IMR-90 (cell line): ENCODE results near the gene TM4SF18. TPM values are rescaled to one million over a fixed set of nuclear protein-coding genes. Genes with fewer than 3 reads are reported as not detected.

Source experiments
- ATAC-seq: fragments of 200-7000 bp; cut with Tn5 transposase; 2 replicates; pipeline ENCODE4 v1.9.1; 2020; ENCODE audit warnings: low read depth, mild to moderate bottlenecking, moderate library complexity
- BruUV-seq: library from RNA; stranded (reverse); fragments of 400-500 nt; replicated peaks from 2 replicates; lab custom pipeline; 2021; lab: Mats Ljungman, UMichigan
- CTCF ChIA-PET: fragments of 300-600 bp; formaldehyde crosslinking; extraction: SDS; loops from one replicate; lab custom pipeline; 2021; ENCODE audit warnings: antibody characterized with exemption; lab: Yijun Ruan, JAX
- POLR2A ChIA-PET: fragments of 300-600 bp; sonication (Branson Sonifier 250); formaldehyde crosslinking; loops from one replicate; lab custom pipeline; 2022; ENCODE audit warnings: antibody characterized with exemption; ENCODE audit not compliant: unreplicated experiment; lab: Charles Lee
- DNase-seq: peaks from one replicate; pipeline ENCODE4 v3.0.0; 2013
- H2AFZ ChIP-seq: replicated peaks from 2 replicates; pipeline ENCODE3; 2013; ENCODE audit warnings: low read length, mild to moderate bottlenecking; ENCODE audit not compliant: poor library complexity
- H2AK5ac ChIP-seq: 2 replicates; pipeline ENCODE4 v1.6.1; 2013; ENCODE audit warnings: low read depth, low read length, inconsistent platforms
- H2AK9ac ChIP-seq: replicated peaks from 2 replicates; pipeline ENCODE3; 2013; ENCODE audit warnings: mild to moderate bottlenecking, low read depth, low read length, moderate library complexity; ENCODE audit not compliant: poor library complexity
- H2BK120ac ChIP-seq: 2 replicates; pipeline ENCODE4 v1.6.1; 2013; ENCODE audit warnings: low read depth, low read length, inconsistent platforms
- H2BK15ac ChIP-seq: 3 replicates; pipeline ENCODE4 v1.6.1; 2013; ENCODE audit warnings: low read depth, low read length, inconsistent platforms
- H2BK20ac ChIP-seq: 2 replicates; pipeline ENCODE4 v1.6.1; 2013; ENCODE audit warnings: low read depth, mild to moderate bottlenecking, inconsistent platforms, low read length, moderate library complexity
- H2BK5ac ChIP-seq: 2 replicates; pipeline ENCODE4 v1.6.1; 2013; ENCODE audit warnings: mild to moderate bottlenecking, low read depth, low read length, inconsistent platforms; ENCODE audit not compliant: poor library complexity, severe bottlenecking
- H3K14ac ChIP-seq: replicated peaks from 2 replicates; pipeline ENCODE4 v1.6.1; 2013; ENCODE audit warnings: low read depth, low read length, inconsistent platforms
- H3K18ac ChIP-seq: 2 replicates; pipeline ENCODE4 v1.6.1; 2013; ENCODE audit warnings: low read depth, low read length, control low read depth
- H3K23ac ChIP-seq: 2 replicates; pipeline ENCODE4 v1.6.1; 2013; ENCODE audit warnings: low read depth, low read length, inconsistent platforms
- H3K27ac ChIP-seq: 2 replicates; pipeline ENCODE4 v1.5.1; 2013; ENCODE audit warnings: mild to moderate bottlenecking, control low read depth, low read length; ENCODE audit not compliant: insufficient read depth
- H3K27me3 ChIP-seq: 2 replicates; pipeline ENCODE4 v1.6.1; 2013; ENCODE audit warnings: low read length; ENCODE audit not compliant: control insufficient read depth, insufficient read depth
- H3K36me3 ChIP-seq: 2 replicates; pipeline ENCODE4 v1.6.1; 2013; ENCODE audit warnings: low read length, mixed read lengths; ENCODE audit not compliant: control insufficient read depth, insufficient read depth
- H3K4ac ChIP-seq: 2 replicates; pipeline ENCODE4 v1.6.1; 2013; ENCODE audit warnings: low read depth, low read length, inconsistent platforms
- H3K4me1 ChIP-seq: 2 replicates; pipeline ENCODE4 v1.6.1; 2013; ENCODE audit warnings: low read length, mixed read lengths; ENCODE audit not compliant: control insufficient read depth, insufficient read depth
- H3K4me2 ChIP-seq: 2 replicates; pipeline ENCODE4 v1.6.1; 2013; ENCODE audit warnings: low read depth, mild to moderate bottlenecking, control low read depth, low read length, moderate library complexity
- H3K4me3 ChIP-seq: 2 replicates; pipeline ENCODE4 v1.5.1; 2013; ENCODE audit warnings: low read depth, mild to moderate bottlenecking, control low read depth, low read length, moderate library complexity; ENCODE audit not compliant: insufficient read depth
- H3K56ac ChIP-seq: 2 replicates; pipeline ENCODE4 v1.6.1; 2013; ENCODE audit warnings: low read length, inconsistent platforms; ENCODE audit not compliant: insufficient read depth; ENCODE audit errors: extremely low read depth
- H3K79me1 ChIP-seq, 2 experiments: 2 replicates each; pipeline ENCODE4 v1.6.1; 2013; ENCODE audit warnings: low read length in 2 of 2, inconsistent platforms in 1 of 2, low read depth in 1 of 2
- H3K9ac ChIP-seq: 2 replicates; pipeline ENCODE4 v1.6.1; 2013; ENCODE audit warnings: low read depth, low read length, control low read depth
- H3K9me1 ChIP-seq: 2 replicates; pipeline ENCODE4 v1.6.1; 2013; ENCODE audit warnings: low read length, inconsistent platforms; ENCODE audit not compliant: insufficient read depth
- H3K9me3 ChIP-seq: 2 replicates; pipeline ENCODE4 v1.6.1; 2013; ENCODE audit warnings: low read length; ENCODE audit not compliant: control insufficient read depth, insufficient read depth
- H4K20me1 ChIP-seq: 2 replicates; pipeline ENCODE4 v1.6.1; 2013; ENCODE audit warnings: low read length, inconsistent platforms; ENCODE audit not compliant: insufficient read depth
- H4K5ac ChIP-seq: 2 replicates; pipeline ENCODE4 v1.6.1; 2013; ENCODE audit warnings: mild to moderate bottlenecking, low read depth, low read length, control low read depth
- H4K8ac ChIP-seq, 2 experiments: 2 replicates each; pipeline ENCODE4 v1.6.1; 2013; ENCODE audit warnings: low read depth in 2 of 2, low read length in 2 of 2, control low read depth in 1 of 2, inconsistent platforms in 1 of 2
- H4K91ac ChIP-seq: 2 replicates; pipeline ENCODE4 v1.6.1; 2013; ENCODE audit warnings: low read depth, low read length, inconsistent platforms; ENCODE audit not compliant: insufficient read depth
- CHD1 ChIP-seq: IDR thresholded peaks from 2 replicates; pipeline ENCODE4 v1.6.1; 2012; ENCODE audit warnings: low read depth, low read length, improper control_type of control experiment
- CTCF ChIP-seq: conservative IDR thresholded peaks from 2 replicates; pipeline ENCODE4 v1.5.1; 2012; ENCODE audit warnings: mild to moderate bottlenecking, low read depth, low read length, improper control_type of control experiment
- ELK1 ChIP-seq: fragments of 150-350 bp; IDR thresholded peaks from 2 replicates; pipeline ENCODE4 v1.6.1; 2016; ENCODE audit warnings: low read depth, mild to moderate bottlenecking, low read length, moderate library complexity, borderline replicate concordance
- FOS ChIP-seq: fragments of 150-350 bp; IDR thresholded peaks from 2 replicates; pipeline ENCODE4 v1.6.1; 2016; ENCODE audit warnings: low read depth, low read length
- MAFK ChIP-seq: IDR thresholded peaks from 2 replicates; pipeline ENCODE4 v1.6.1; 2012; ENCODE audit warnings: low read depth, low read length, improper control_type of control experiment
- MAZ ChIP-seq: IDR thresholded peaks from 2 replicates; pipeline ENCODE4 v1.6.1; 2012; ENCODE audit warnings: low read depth, mild to moderate bottlenecking, low read length, improper control_type of control experiment, moderate library complexity, borderline replicate concordance
- MXI1 ChIP-seq: IDR thresholded peaks from 2 replicates; pipeline ENCODE4 v1.6.1; 2012; ENCODE audit warnings: low read depth, mild to moderate bottlenecking, low read length, moderate library complexity, borderline replicate concordance
- NFE2L2 ChIP-seq: fragments of 150-350 bp; IDR thresholded peaks from 2 replicates; pipeline ENCODE4 v1.6.1; 2016; ENCODE audit warnings: low read depth, mild to moderate bottlenecking, low read length
- RCOR1 ChIP-seq: IDR thresholded peaks from 2 replicates; pipeline ENCODE4 v1.6.1; 2012; ENCODE audit warnings: mild to moderate bottlenecking, low read length, improper control_type of control experiment; ENCODE audit not compliant: insufficient replicate concordance
- RFX5 ChIP-seq: IDR thresholded peaks from 2 replicates; pipeline ENCODE4 v1.8.0; 2012; ENCODE audit warnings: low read depth, mild to moderate bottlenecking, low read length, moderate library complexity
- SMC3 ChIP-seq: fragments of 150-350 bp; IDR thresholded peaks from 2 replicates; pipeline ENCODE4 v1.6.1; 2016; ENCODE audit warnings: low read depth, mild to moderate bottlenecking, antibody characterized with exemption, low read length, moderate library complexity
- WGBS, 2 experiments: methylation state at CpG; one replicate each; pipeline versions ENCODE4 v1.1.5 to v1.1.7; 2013; ENCODE audit warnings: missing lambda C conversion rate in 2 of 2; ENCODE audit not compliant: insufficient read length in 1 of 2; ENCODE audit errors: extremely low coverage in 2 of 2; 5-methylcytosine and 5-hydroxymethylcytosine counted together
- dilution Hi-C: fragments of 300-500 bp; cut with HindIII; formaldehyde crosslinking; loops from one replicate; pipeline ENCODE4 v1.14.3; 2018; ENCODE audit warnings: low sequenced_read_pairs; ENCODE audit not compliant: unreplicated experiment
- in situ Hi-C: fragments of 300-500 bp; cut with MboI; formaldehyde crosslinking; loops from 3 replicates; pipeline ENCODE4 v1.14.3; 2019; ENCODE audit warnings: low sequenced_read_pairs, inconsistent platforms, mixed read lengths
- intact Hi-C: fragments of 100-400 bp; cut with micrococcal nuclease; formaldehyde crosslinking; loops from 2 replicates; pipeline ENCODE4 v1.10.0; 2022
- polyA plus RNA-seq, 3 experiments: library from polyadenylated mRNA; depleted of rRNA; stranded (reverse); fragments of >200 nt; gene quantifications; 2 replicates each; pipeline ENCODE4 v1.2.3, GENCODE V29; 2012; ENCODE audit warnings: low replicate concordance in 1 of 3
- total RNA-seq: library from RNA; depleted of rRNA; stranded (reverse); fragments of >200 nt; gene quantifications from 2 replicates; pipeline ENCODE4 v1.2.3, GENCODE V29; 2012

TM4SF18 gene
- total and polyA plus RNA-seq, 2 of the 4 experiments (the other 2 are of a cell fraction) = under 0.01 TPM; not detected in 1

- dilution Hi-C loops = no loop called here
- H3K18ac ChIP-seq = peak overlapping the region; percentile 21; the same call in 1 of the 2 replicates
- H4K8ac ChIP-seq = no peak overlapping the region
- 0 out of 2 replicates have a peak, but pooled peaks cover 3% of the 10 kb centered on the region for H3K9me1 ChIP-seq
- no peak overlapping the region for H4K5ac ChIP-seq
- H4K91ac ChIP-seq = no peak overlapping the region
- no peak overlapping the region for H3K9ac ChIP-seq
- TF ChIP-seq CTCF (no peak), CHD1 (no peak), MXI1 (no peak), SMC3 (no peak), FOS (no peak), RFX5 (no peak), RCOR1 (no peak), ELK1 (no peak), NFE2L2 (no peak), MAZ (no peak), MAFK (no peak)
- H2AK5ac ChIP-seq = peak overlapping the region; percentile 11; the same call in 1 of the 2 replicates
- H3K4me2 ChIP-seq = no peak overlapping the region
- no peak overlapping the region; the same call in 2 of the 3 replicates for H2BK15ac ChIP-seq
- H3K23ac ChIP-seq = peak overlapping the region; percentile 53; the same call in 1 of the 2 replicates
- peak; percentile 45 for DNase-seq
- H3K36me3 ChIP-seq = no peaks in the 10 kb centered on the region
- H2BK5ac ChIP-seq = no peak overlapping the region
- no peaks in the 10 kb centered on the region for H4K20me1 ChIP-seq
- 0 out of 2 replicates have a peak overlapping the region, but pooled peaks have one; percentile 63 for H3K14ac ChIP-seq
- H2AK9ac ChIP-seq = no peak overlapping the region
- H3K4me3 ChIP-seq = no peak overlapping the region
- 0 out of 2 replicates have a peak overlapping the region, but pooled peaks have one; percentile 22 for H3K27ac ChIP-seq
- in situ Hi-C loops = no loop called here
- intact Hi-C loops = no loop called here
- no peak overlapping the region for H3K56ac ChIP-seq
- H2BK120ac ChIP-seq = peak overlapping the region; percentile 59; the same call in 1 of the 2 replicates
- peaks cover 8% of the 10 kb centered on the region for H3K4me1 ChIP-seq
- ChIA-PET POLR2A (no interaction called here), CTCF (interaction anchor here (0.7 to 1.1 kb wide), 2 partner anchors 13 to 401 kb away, joined by 3 read pairs; no protein-coding TSS in a partner anchor)
- no peak overlapping the region for H2BK20ac ChIP-seq
- no peaks in the 10 kb centered on the region for H3K27me3 ChIP-seq
- ATAC-seq = no peak
- H3K9me3 ChIP-seq = no peaks in the 10 kb centered on the region
- no TSS peak for BruUV-seq
- H3K4ac ChIP-seq = no peak overlapping the region
- no CpG with 5 or more reads among the region's 4 CpGs for WGBS, 2 experiments
- H2AFZ ChIP-seq = no peak overlapping the region
- no peaks in the 10 kb centered on the region for H3K79me1 ChIP-seq
Observed at GRCh38 chr3:149356630-149357029, 23.2 kb upstream of the TM4SF18 start.
